HG02943 (cell line): ENCODE results near the gene COL4A2.

Experiments
- ATAC-seq: cut with Tn5 transposase; IDR thresholded peaks from one replicate; pipeline ENCODE4 v1.9.1; 2021; ENCODE audit warnings: mild to moderate bottlenecking, low read depth, moderate library complexity; ENCODE audit not compliant: unreplicated experiment

The COL4A2 gene

DNA sequence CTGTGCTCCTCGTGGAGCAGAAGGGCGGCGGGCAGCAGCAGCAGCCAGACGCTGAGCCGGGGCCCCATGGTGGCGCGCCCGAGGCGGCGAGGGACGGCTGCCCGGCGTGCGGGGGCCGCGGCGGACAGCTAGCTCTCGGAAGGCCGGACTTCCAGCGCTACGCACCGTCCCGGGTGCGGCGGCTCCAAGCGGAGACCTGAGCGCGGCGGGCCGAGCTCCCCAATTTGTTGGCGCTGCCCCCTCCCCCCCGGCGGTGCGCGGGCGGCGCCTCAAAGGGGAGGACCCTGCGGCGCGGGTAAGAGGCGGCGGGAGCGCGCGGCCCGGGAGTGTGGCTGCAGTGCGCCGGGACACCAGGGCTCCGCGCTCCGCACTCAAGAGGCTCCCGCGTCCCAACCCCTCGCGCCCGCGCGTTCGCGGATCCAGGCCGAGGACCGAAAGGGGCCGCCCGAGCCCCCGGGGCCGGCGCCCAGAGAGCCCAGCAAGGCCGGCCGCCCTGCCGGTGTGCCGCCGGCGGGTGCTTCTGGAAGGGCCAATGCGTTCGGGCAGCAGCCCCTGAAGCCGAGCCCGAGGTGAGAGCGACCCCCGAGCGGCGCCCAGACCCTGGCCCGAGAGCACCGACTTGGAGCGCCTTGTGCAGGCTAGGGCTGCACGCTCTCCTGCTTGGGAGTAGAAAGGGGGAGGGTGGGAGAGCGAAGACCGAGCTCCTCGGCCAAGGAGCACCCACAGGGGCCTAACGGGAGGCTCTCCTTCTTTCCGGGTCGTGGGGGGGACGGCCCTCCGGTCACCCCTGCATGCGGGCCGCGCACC is at the start of gene COL4A2, which contains the start of gene COL4A1:
Gene COL4A2, plus strand, starts transcription at position 325 of the 807 bp plus-strand sequence. CDS start 620 bp downstream, outside the sequence.
Gene COL4A1, minus strand, starts transcription at position 198 of the 807 bp plus-strand sequence. Its CDS starts 130 bp downstream, at position 68.
- ATAC-seq: no peak

DNA sequence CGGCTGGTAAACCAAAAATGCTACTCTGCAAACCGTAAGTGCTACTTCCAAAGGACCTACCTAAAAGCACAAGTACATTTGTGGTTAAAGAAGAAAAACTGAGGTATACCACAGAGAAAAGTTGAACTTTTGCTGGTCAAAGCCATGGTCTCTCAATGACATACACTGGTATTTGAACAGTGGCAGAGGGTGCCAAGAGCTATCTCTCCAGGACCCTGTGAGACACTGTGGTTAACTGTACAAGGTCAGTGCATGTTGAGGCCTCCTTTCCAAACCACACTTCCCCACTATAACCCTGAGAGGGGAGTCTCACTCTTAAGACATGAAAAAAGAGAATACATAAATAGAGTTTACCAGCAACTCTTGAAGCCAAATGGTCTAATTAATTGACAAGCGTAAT is 49.7 kb upstream of the COL4A2 start:
- no peak for ATAC-seq

DNA sequence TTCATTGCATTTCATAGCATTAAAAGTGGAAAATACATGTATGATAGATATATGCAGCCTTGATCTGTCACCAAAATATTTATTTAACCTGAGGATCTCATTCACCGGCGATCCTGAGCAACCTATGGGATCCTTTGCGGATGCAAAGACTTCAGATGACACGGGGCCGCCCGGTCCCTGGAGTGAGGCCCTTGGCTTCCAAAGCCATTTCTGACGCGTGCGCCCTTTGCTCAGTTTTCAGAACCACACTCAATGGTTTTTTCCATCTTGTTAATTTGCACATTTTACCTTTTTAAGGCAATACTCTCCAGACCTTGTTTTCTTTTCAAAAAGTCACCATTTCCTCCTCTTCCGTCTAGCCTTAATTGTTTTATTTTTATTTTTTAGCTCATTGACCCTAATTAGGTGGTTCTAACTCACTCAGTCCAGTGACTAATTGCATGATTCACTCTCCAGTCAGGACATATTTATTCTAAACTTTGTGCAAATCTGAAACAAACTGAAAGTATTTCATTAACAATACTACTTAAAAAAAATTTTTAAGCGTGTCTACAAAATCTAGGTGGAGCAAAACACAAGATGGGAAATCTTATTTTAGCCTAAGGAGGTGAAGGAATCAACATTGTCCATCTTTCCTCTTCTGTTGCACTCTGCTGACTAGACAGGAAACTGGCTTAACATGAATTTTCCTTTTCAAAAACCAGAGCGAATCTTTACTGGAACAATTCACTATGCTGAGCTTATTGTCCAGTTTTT is 48.0 kb upstream of the COL4A2 start:
- no peak for ATAC-seq

DNA sequence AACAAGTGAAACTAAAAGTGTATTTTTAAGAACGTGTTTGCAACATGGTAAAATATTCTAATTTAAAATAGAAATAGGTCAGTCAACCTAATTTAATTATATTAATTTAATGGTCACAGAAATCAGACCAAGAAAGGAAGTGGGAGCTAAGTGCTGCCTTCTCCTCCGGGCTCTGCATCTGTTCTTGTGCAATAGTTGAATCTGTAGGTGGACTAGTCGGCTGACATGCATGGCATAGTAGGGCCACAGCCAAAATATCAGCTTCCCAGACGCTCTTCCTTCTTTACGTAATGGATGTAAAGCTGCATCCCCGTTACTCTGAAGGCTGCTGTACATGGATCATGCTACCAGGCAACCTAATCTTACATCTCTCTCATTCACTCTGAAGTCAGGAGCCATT is 47.4 kb upstream of the COL4A2 start:
- no peak for ATAC-seq

DNA sequence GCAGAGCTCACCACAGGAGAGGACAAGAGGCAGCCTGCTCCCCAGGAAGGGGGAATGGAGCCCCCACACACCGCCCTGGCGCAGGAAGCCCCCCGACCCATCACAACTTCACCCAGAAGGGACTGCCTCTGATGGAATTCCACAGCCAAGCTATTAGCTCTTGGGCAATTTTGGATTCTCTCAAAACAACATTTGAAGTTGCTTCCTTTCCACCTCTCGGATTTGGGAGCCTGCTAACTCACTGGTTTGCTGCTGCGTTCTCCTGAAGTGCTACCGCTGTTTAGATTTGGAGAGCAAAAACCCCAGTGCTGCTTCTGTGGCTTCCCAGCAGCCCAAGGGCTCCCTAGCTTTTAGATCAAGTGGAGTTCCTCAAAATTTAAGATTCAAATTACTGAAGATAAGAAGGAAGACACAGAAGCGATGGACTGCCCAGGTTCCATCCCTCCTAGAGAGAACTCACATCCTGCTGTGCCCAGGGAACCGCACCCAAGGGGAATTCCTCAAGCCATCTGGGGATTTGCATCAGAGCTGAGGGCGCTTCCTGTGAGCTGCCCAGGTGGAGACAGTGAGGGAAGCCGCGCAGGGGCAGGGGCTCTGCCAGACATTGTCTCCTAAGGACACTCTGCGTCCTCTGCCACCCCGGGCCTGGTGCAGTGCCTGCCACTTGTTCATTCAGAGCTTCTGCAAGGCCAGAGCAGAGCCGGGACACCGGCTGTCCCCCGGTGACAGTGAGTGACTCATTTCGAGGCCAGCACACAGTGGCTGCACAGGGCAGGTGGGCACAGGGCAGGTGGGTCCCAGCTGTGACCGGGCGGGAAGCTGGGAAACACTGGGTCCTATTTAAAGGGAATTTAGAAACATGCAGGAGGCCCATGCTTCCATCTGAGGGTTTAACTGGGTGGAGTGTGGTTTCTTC is 45.7 kb upstream of the COL4A2 start:
- no peak for ATAC-seq

DNA sequence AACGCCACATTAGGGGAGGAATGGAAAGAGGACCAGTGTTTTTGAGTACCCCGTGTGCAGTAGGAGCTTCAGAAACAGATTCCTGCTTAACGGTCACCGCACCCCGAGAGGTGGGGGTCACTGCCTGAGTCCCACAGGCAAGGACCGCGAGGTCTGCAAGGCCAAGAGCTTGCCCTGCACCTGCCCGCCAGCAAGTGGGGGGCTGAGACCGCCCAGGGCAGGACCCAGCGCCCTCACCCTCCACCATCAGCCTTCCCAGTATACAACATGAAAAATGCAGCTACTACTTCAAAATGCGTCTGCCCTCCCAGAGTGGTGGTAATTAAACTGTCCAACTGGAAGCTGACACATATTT is 45.0 kb upstream of the COL4A2 start:
- no peak for ATAC-seq

DNA sequence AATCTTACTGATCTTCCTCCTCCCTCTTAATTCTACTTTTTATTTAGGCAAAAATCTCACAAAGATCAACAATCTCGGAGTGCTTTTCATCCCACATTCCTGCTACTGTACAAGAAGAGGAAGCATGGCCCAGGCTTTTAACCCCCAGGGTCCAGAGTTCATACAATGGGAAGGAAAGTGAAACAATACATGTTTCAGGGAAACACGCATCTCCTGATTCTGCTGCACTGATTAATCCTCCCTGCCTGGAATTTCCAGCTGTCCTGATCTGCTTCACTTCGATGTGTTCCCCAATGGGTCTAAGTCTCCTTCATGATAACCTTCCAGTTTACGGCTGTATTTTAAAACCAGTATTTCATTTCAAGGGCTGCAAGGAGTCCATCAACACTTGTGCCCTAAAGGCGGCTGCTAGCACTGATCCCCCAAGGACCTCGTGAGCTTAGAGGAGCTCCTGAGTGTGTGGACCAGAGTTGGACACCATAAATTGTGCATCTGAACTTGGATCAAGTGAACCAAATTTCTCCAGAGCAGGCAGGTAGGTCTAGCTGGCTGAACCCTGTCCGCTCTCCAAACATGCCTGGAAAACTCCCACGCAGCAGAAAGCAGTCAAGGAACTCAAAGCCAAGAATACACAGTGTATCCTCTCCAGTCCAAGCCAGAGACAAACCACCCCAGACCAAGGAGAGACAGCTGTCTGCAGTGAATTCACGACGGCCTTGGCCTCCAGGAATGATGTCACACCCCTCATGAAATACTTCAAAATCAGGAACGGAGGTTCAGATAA is 44.4 kb upstream of the COL4A2 start:
- no peak for ATAC-seq

DNA sequence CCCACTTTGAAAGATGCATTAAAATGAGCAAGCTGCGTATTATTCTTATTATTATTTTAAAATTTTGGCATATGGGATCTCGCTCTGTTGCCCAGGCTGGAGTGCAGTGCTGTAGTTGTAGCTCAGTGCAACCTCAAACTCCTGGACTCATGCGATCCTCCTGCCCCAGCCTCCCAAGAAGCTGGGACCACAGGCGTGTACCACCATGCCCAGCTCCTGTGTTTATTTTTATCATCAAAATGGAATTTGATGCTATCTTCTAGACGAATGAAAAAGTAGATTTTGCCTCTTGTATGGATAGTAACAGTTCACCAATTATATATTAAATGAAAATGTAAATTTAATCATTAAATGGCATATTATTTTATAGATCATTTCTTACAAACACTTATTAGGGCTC is 43.7 kb upstream of the COL4A2 start:
- ATAC-seq: no peak

DNA sequence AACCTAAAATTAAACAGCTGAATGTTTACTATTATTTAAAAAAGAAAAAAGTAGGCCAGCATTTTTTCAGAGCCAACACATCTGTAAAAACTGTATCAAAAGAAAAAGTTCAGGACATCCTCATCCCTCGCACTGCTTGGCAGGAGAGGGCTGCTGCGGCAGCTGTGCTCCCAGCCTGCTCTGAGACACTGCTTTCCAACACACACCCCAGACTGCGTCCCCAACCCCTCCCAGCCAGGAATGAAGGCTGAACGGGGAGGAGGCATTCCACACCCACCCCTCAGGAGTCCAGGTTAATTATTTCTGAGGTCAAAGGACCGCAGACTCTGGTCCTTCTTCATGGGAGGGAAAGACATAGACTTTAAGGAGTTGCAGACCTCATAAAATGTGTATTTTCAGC is 43.2 kb upstream of the COL4A2 start:
- ATAC-seq: no peak

DNA sequence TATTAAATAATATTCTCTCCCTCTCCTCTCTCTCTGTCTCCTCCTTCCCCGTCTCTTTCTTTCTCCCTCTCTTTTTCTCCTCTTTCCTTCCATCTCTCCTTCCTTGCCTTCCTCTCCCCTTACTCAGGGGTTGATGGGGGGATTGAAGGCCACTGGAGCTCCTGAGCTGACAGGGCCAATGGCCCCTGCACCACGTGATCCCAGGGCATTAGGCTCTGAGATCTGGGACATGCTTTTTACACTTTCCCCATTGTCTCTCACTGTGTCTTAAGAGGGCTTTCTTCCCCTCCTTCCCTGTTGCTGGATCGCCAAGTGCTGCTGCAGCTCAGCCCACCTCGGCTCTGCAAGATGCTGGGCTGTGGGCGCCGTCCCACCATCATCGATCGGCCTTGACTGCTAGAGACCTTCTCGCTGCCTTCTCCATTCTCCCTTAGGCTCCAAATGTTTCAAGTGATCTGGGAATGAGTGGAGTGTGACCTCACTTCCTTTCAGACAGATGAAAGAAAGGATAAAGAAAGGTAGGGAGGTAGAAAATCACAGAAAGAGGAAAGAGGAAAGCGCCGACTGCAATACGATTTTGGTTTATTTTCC is 42.3 kb upstream of the COL4A2 start:
- ATAC-seq: no peak

DNA sequence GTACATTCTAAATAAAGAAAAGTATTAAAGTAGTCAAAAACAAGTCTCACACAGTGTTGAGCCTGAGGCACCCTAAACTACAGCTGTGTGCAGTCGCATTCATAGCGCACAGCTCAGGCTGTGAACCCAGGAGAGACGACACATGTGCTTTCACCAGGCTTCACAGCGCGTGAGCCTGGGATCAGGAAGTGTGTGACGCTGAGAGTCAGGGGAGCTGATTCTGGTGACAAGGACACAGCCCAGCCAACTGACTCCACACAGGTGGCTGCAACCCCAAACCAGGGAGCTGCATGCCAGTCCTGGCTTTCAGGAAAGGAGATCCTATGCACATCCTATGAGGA is 41.8 kb upstream of the COL4A2 start:
- no peak for ATAC-seq

DNA sequence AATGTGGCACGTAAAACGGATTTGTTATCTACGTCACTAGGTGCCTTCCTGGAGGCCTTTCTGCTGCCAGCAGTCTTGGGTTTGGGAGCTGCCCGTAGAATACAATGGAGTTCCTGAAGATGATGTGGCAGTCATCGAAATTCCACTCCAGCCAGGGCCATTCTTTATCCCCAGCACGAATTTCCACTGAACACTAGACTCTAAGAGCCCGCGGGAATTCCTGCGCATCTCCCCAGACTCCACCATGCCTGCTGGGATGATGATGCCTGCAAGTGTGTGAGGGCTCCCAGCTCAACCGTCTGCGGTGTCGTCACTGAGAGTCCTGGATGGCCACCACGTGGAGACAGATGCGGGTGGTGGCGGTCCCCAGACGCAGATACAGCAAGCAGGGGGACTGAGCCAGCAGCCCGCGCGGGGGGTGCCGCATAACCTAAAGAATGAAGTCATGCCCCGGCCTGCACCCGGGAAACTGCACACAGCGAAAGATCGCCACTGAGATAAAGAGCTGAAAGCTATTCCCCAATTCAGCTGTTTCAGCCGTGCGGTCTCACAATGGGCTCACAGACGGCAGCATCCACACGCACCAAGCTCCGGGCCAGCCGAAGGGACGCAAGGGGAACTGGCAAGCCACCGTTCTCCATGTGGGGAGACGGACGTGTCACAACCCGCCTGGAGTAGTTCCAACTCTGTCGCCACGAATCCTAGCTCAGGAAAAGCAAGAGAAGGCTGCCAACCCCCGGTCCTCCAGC is 41.2 kb upstream of the COL4A2 start:
- no peak for ATAC-seq

DNA sequence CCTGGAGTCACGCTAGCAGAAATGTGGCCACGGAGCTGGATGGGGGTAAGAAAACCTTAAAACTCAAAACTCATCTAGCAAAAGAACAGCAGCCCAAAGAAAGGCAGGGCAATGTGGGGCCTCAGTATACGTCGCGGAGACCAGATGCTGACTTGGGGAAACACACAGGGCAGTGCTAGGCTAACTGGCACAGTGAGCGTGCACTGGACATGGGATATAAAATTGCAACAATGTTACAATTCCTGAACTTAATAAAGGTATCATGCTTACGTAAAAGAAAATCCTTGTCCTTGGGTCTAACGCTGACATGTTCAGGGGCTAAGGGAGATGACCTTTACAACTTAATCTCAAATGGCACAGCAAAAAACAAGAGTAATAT is 40.7 kb upstream of the COL4A2 start:
- ATAC-seq: no peak

DNA sequence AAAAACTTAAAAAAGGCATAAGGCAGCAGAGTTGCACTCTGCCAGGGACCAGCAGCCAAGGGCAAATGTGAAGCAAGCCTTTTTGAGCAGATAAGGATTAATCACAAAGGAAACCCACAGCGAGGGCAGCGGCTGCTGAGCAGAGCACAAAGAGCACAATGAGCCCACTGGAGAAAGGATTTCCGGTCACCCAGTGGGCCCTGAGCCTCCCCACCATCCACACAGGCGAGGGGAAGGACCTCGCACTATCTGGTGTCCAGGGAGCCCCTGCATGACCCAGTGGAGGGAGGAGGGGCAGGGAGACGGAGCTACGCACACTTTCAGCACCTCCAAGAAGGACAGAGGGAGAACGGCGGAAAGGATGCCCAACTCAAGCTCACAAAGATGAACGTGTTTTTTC is 40.1 kb upstream of the COL4A2 start:
- no peak for ATAC-seq

DNA sequence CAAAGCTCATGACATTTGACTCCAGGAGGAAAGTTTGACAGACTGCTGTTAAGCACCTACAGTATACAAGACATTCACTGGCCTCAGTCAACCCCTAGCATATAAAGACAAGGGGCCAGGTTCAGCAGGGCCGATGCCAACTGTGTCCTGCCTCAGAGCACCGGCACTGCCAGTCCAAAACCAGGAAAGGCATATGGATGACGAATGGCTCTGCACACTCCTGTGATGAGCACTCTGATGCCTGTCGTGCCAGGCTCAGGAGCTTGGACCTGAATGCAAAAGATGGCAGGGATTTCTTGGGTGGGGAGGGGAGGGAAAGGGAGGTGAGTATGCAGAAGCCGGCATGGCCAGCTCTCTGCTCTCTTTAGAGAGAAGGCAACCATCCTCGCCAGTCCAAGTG is 39.0 kb upstream of the COL4A2 start:
- no peak for ATAC-seq

DNA sequence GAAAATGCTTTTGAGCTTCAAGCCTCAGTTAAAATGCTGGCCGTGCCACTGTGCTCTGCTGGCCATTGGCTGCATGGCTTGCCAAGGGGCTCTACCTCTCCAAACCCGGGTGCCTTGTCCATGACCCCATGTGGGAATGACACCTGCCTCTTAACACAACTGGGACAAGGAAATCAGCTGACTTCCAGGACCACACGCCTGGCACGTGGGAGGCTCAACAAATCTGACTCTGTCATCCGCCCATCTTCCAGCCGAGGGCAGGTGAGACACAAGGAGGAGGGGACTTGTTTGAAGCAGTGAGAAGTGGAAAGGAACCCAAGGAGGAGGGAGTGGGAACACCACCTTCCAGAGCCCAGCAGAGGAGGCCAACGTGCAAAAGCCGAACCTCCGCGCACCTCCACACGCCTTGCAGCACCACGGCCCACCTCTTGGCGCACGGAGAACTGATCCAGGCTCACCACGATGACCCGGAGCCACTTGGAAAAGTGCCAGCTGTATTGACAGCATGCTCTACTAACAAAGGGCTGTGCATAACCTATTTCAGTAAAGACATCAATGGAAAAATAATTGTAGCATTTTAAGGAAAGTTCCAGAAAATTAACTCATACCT is 38.4 kb upstream of the COL4A2 start:
- no peak for ATAC-seq

DNA sequence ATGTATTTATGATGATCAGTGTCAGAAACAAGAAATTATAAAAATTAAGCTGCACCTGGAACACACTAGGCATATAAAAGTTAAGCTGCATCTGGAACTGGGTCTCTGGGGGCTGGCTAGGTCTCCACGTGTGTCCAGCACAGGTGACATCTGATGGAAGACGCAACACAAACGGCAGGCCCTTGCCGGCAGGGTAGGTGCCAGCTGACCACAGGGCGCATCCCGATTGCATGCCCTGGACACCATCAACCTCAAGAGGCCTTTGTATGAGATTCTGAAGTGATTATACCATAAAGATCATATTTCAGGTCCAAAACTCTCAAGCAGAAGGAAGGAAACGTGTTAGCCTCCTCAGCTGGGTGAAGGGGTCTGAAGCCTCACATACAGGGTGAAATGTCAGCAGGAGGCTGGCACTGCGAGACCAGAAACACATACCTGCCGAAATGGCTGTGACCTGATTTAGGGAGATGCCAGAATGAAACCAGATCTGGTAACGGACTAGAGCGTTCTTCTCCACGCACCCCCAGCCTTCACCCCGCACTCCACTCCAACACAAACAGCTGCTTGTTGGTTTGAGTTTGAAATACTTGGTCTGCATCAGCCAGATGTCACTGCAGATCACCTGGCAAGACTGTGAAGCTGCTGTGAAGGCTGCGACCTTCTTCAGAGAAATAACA is 37.4 kb upstream of the COL4A2 start:
- no peak for ATAC-seq

DNA sequence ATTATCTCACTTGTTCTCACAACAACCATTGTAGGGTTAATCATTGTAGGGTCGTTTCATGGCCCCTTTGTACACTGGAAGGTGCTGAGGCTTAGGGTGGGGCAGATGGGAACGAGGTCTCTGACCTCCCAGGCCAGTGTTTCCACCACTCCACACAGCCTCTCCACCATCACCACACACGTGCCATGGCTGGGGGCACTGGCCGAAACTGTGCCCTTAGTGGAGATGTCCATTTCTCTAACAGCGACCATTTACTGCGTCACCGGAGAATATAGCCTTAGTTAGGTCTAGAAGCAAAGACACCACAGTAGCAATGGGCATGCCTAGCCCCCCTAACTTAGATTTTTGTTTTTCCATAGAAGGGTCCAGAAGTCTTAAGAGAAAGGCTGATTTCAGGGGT is 36.6 kb upstream of the COL4A2 start:
- no peak for ATAC-seq
